ACC112 (cell line): ENCODE data around the gene ZNF488.

Experiments used
- H2AFZ ChIP-seq: fragments of 200-600 bp; sonication (generic); one replicate; pipeline ENCODE4 v1.6.0; 2017; ENCODE audit warnings: antibody characterized with exemption, low read length; ENCODE audit not compliant: unreplicated experiment
- H3K27ac ChIP-seq: fragments of 200-600 bp; sonication (generic); 2 replicates; pipeline ENCODE4 v1.5.1; 2014; ENCODE audit warnings: low read depth, mild to moderate bottlenecking, antibody characterized with exemption, low read length, moderate library complexity
- H3K27me3 ChIP-seq: fragments of 200-600 bp; sonication (generic); 2 replicates; pipeline ENCODE4 v1.6.1; 2014; ENCODE audit warnings: mild to moderate bottlenecking, antibody characterized with exemption, low read length, moderate library complexity, mixed read lengths; ENCODE audit not compliant: insufficient read depth
- H3K36me3 ChIP-seq: fragments of 200-600 bp; sonication (generic); 2 replicates; pipeline ENCODE4 v1.6.1; 2016; ENCODE audit warnings: mild to moderate bottlenecking, antibody characterized with exemption, low read length, moderate library complexity, mixed read lengths; ENCODE audit not compliant: insufficient read depth
- H3K4me1 ChIP-seq: fragments of 200-600 bp; sonication (generic); one replicate; pipeline ENCODE4 v1.6.1; 2016; ENCODE audit warnings: low read length, mixed read lengths; ENCODE audit not compliant: insufficient read depth, unreplicated experiment, control insufficient read depth
- H3K4me3 ChIP-seq: fragments of 200-600 bp; sonication (generic); 2 replicates; pipeline ENCODE4 v1.5.1; 2014; ENCODE audit warnings: mild to moderate bottlenecking, low read depth, low read length
- H3K79me2 ChIP-seq: fragments of 200-600 bp; sonication (generic); one replicate; pipeline ENCODE4 v1.6.0; 2016; ENCODE audit warnings: low read length; ENCODE audit not compliant: control insufficient read depth, unreplicated experiment, insufficient read depth

Gene ZNF488

GRCh38 chr10:47336387-47337134 lies 47.5 kb downstream of the ZNF488 start:
- Histone ChIP-seq H3K27me3 (peaks cover 89% of the 10 kb centered on the region), H3K4me1 (no peaks in the 10 kb centered on the region), H3K79me2 (no peaks in the 10 kb centered on the region), H2AFZ (no peak overlapping the region), H3K36me3 (no peaks in the 10 kb centered on the region), H3K27ac (no peak overlapping the region), H3K4me3 (no peak overlapping the region)

- Histone ChIP-seq H3K27ac (no peak overlapping the region), H2AFZ (no peak overlapping the region), H3K36me3 (no peaks in the 10 kb centered on the region), H3K79me2 (no peaks in the 10 kb centered on the region), H3K4me1 (no peaks in the 10 kb centered on the region), H3K4me3 (no peak overlapping the region), H3K27me3 (peaks cover 84% of the 10 kb centered on the region)
Measured at GRCh38 chr10:47335906-47336305, 48.2 kb downstream of the ZNF488 start.

- Histone ChIP-seq H3K79me2 (no peaks in the 10 kb centered on the region), H3K27ac (no peak overlapping the region), H3K4me1 (no peaks in the 10 kb centered on the region), H3K27me3 (peaks cover 80% of the 10 kb centered on the region), H2AFZ (no peak overlapping the region), H3K36me3 (no peaks in the 10 kb centered on the region), H3K4me3 (no peak overlapping the region)
Measured at GRCh38 chr10:47334466-47335295, 49.4 kb downstream of the ZNF488 start.

- peaks cover 69% of the 10 kb centered on the region for H3K27me3 ChIP-seq
- no peak overlapping the region for H3K4me3 ChIP-seq
- H3K4me1 ChIP-seq: no peaks in the 10 kb centered on the region
- H3K79me2 ChIP-seq: no peaks in the 10 kb centered on the region
- no peak overlapping the region for H2AFZ ChIP-seq
- no peak overlapping the region for H3K27ac ChIP-seq
- no peaks in the 10 kb centered on the region for H3K36me3 ChIP-seq
Measured at GRCh38 chr10:47333532-47333931, 50.6 kb downstream of the ZNF488 start.

GRCh38 chr10:47332946-47333345 lies 51.1 kb downstream of the ZNF488 start:
- peaks cover 63% of the 10 kb centered on the region for H3K27me3 ChIP-seq
- no peak overlapping the region for H3K27ac ChIP-seq
- no peaks in the 10 kb centered on the region for H3K4me1 ChIP-seq
- H3K79me2 ChIP-seq: no peaks in the 10 kb centered on the region
- no peak overlapping the region for H2AFZ ChIP-seq
- H3K36me3 ChIP-seq: no peaks in the 10 kb centered on the region
- no peak overlapping the region for H3K4me3 ChIP-seq

GRCh38 chr10:47332371-47332770 lies 51.7 kb downstream of the ZNF488 start:
- H3K79me2 ChIP-seq: no peaks in the 10 kb centered on the region
- no peak overlapping the region for H3K4me3 ChIP-seq
- H3K4me1 ChIP-seq: no peaks in the 10 kb centered on the region
- H3K36me3 ChIP-seq: no peaks in the 10 kb centered on the region
- peaks cover 57% of the 10 kb centered on the region for H3K27me3 ChIP-seq
- H3K27ac ChIP-seq: no peak overlapping the region
- no peak overlapping the region for H2AFZ ChIP-seq

GRCh38 chr10:47331954-47332353 lies 52.1 kb downstream of the ZNF488 start:
- H3K27ac ChIP-seq: no peak overlapping the region
- H3K79me2 ChIP-seq: no peaks in the 10 kb centered on the region
- no peak overlapping the region for H3K4me3 ChIP-seq

GRCh38 chr10:47331491-47331890 lies 52.6 kb downstream of the ZNF488 start:
- no peaks in the 10 kb centered on the region for H3K36me3 ChIP-seq
- H2AFZ ChIP-seq: no peak overlapping the region
- H3K4me3 ChIP-seq: no peak overlapping the region
- H3K4me1 ChIP-seq: no peaks in the 10 kb centered on the region
- H3K27me3 ChIP-seq: peaks cover 49% of the 10 kb centered on the region
- H3K79me2 ChIP-seq: no peaks in the 10 kb centered on the region
- no peak overlapping the region for H3K27ac ChIP-seq

More at GRCh38 chr10:47331954-47332353, 52.1 kb downstream of the ZNF488 start:
- Histone ChIP-seq H3K27me3 (peaks cover 53% of the 10 kb centered on the region), H2AFZ (no peak overlapping the region), H3K36me3 (no peaks in the 10 kb centered on the region), H3K4me1 (no peaks in the 10 kb centered on the region)

GRCh38 chr10:47330804-47331203 lies 53.3 kb downstream of the ZNF488 start:
- Histone ChIP-seq H2AFZ (no peak overlapping the region), H3K4me3 (no peak overlapping the region), H3K79me2 (no peaks in the 10 kb centered on the region), H3K27me3 (peaks cover 42% of the 10 kb centered on the region), H3K27ac (no peak overlapping the region), H3K36me3 (no peaks in the 10 kb centered on the region), H3K4me1 (no peaks in the 10 kb centered on the region)

GRCh38 chr10:47330366-47330765 lies 53.7 kb downstream of the ZNF488 start:
- H3K36me3 ChIP-seq: no peaks in the 10 kb centered on the region
- H3K4me3 ChIP-seq: no peak overlapping the region
- H3K4me1 ChIP-seq: no peaks in the 10 kb centered on the region
- no peaks in the 10 kb centered on the region for H3K79me2 ChIP-seq
- peaks cover 37% of the 10 kb centered on the region for H3K27me3 ChIP-seq
- no peak overlapping the region for H3K27ac ChIP-seq
- H2AFZ ChIP-seq: no peak overlapping the region

- Histone ChIP-seq H3K27me3 (peaks cover 37% of the 10 kb centered on the region), H3K27ac (no peak overlapping the region), H3K4me1 (no peaks in the 10 kb centered on the region), H3K79me2 (no peaks in the 10 kb centered on the region), H2AFZ (no peak overlapping the region), H3K36me3 (no peaks in the 10 kb centered on the region), H3K4me3 (no peak overlapping the region)
Measured at GRCh38 chr10:47329855-47330254, 54.2 kb downstream of the ZNF488 start.
